Esophagus muscularis mucosa (tissue), 4 donors: Measurements from ENCODE around the gene PAQR7.

Experiments used
- EP300 ChIP-seq: sonication (generic); formaldehyde crosslinking; IDR thresholded peaks from one replicate; pipeline ENCODE4 v1.6.1; 2017; ENCODE audit warnings: antibody characterized with exemption
- POLR2A ChIP-seq: fragments of 450-650 bp; IDR thresholded peaks from one replicate; pipeline ENCODE4 v1.6.1; 2017; ENCODE audit warnings: antibody characterized with exemption, moderate library complexity, mild to moderate bottlenecking, low read depth
- TF ChIP-seq, protein P1 (sequence below), 3 experiments: fragments of 200-600 bp in 2 of 3; fragments of 450-650 bp in 1 of 3; sonication (generic) in 2 of 3; IDR thresholded peaks; one replicate each; pipeline ENCODE4 v1.5.1; 2017 to 2019; ENCODE audit warnings: antibody characterized with exemption in 3 of 3, mild to moderate bottlenecking in 2 of 3, moderate library complexity in 1 of 3

DNA sequence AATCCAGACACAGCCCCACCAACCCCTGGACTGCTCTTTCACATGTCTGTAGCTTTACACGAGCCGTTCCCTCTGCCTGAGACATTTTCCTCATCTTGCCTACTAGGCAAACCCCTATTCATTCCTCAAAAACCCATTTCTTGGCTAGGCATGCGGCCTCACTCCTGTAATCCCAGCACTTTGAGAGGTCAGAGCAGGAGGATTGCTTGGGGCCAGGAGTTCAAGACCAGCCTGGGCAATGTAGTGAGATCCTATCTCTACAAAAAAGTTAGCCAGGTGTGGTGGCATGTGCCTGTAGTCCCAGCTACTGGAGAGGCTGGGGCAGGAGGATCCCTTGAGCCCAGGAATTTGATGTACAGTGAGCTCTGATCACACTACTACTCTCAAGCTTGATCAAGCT is 11.1 kb downstream of the PAQR7 start:
- TF ChIP-seq, protein P1, sequence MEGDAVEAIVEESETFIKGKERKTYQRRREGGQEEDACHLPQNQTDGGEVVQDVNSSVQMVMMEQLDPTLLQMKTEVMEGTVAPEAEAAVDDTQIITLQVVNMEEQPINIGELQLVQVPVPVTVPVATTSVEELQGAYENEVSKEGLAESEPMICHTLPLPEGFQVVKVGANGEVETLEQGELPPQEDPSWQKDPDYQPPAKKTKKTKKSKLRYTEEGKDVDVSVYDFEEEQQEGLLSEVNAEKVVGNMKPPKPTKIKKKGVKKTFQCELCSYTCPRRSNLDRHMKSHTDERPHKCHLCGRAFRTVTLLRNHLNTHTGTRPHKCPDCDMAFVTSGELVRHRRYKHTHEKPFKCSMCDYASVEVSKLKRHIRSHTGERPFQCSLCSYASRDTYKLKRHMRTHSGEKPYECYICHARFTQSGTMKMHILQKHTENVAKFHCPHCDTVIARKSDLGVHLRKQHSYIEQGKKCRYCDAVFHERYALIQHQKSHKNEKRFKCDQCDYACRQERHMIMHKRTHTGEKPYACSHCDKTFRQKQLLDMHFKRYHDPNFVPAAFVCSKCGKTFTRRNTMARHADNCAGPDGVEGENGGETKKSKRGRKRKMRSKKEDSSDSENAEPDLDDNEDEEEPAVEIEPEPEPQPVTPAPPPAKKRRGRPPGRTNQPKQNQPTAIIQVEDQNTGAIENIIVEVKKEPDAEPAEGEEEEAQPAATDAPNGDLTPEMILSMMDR (IDR thresholded peaks at IDR 0.05): no peak
- TF ChIP-seq POLR2A: no peak
- TF ChIP-seq EP300: no peak
